MCF 10A (cell line): ENCODE measurements around the gene DUSP9. TPM values are rescaled to one million over a fixed set of nuclear protein-coding genes. Genes with fewer than 3 reads are reported as not detected.
"Not testable (repeated sequence)": the region's sequence is repeated elsewhere in the genome, so short reads cannot be mapped to it uniquely, and the experiment has no call there.

Source experiments
- BruUV-seq: library from RNA; stranded (reverse); fragments of 400-500 nt; replicated peaks from 2 replicates; lab custom pipeline; 2021; lab: Mats Ljungman, UMichigan
- CTCF ChIA-PET: fragments of 300-600 bp; sonication (Branson Sonifier 250); formaldehyde crosslinking; extraction: SDS; loops from one replicate; lab custom pipeline; 2021; ENCODE audit warnings: antibody characterized with exemption, inconsistent platforms; lab: Yijun Ruan, JAX
- POLR2A ChIA-PET: fragments of 300-600, 350-650 bp; sonication (Branson Sonifier 250); formaldehyde crosslinking; extraction: SDS; loops from one replicate; lab custom pipeline; 2020; ENCODE audit warnings: antibody characterized with exemption, inconsistent platforms; lab: Yijun Ruan, JAX
- DNase-seq: peaks from one replicate; pipeline ENCODE4 v3.0.0-alpha.2; 2018; ENCODE audit not compliant: unreplicated experiment
- H3K27ac Mint-ChIP-seq: one replicate; pipeline ENCODE4 v1.8.0; 2022; ENCODE audit warnings: mild to moderate bottlenecking, low read depth, mixed read lengths; ENCODE audit not compliant: unreplicated experiment
- H3K27me3 Mint-ChIP-seq: one replicate; pipeline ENCODE4 v1.8.0; 2022; ENCODE audit warnings: mixed read lengths; ENCODE audit not compliant: insufficient read depth, unreplicated experiment
- H3K36me3 Mint-ChIP-seq: one replicate; pipeline ENCODE4 v1.8.0; 2022; ENCODE audit warnings: mild to moderate bottlenecking, moderate library complexity, mixed read lengths; ENCODE audit not compliant: insufficient read depth, unreplicated experiment
- H3K4me1 Mint-ChIP-seq: one replicate; pipeline ENCODE4 v1.8.0; 2022; ENCODE audit warnings: mixed read lengths; ENCODE audit not compliant: insufficient read depth, unreplicated experiment
- H3K4me3 Mint-ChIP-seq: one replicate; pipeline ENCODE4 v1.8.0; 2022; ENCODE audit warnings: mild to moderate bottlenecking, moderate library complexity, mixed read lengths; ENCODE audit not compliant: unreplicated experiment
- H3K9me3 Mint-ChIP-seq: one replicate; pipeline ENCODE4 v1.8.0; 2022; ENCODE audit warnings: mixed read lengths; ENCODE audit not compliant: unreplicated experiment
- CTCF ChIP-seq: fragments of 200-600 bp; IDR thresholded peaks from one replicate; pipeline ENCODE4 v1.8.0; 2022; ENCODE audit warnings: antibody characterized with exemption, mild to moderate bottlenecking; ENCODE audit not compliant: unreplicated experiment
- intact Hi-C: fragments of 100-400 bp; cut with micrococcal nuclease; formaldehyde crosslinking; loops from 2 replicates; pipeline ENCODE4 v1.14.1; 2022
- total RNA-seq: library from RNA; stranded (reverse); gene quantifications from 2 replicates; pipeline ENCODE4 v1.2.3, GENCODE V29; 2022

DUSP9 gene
- total RNA-seq, 1 experiment from 2014 or later, result not detected

GRCh38 chrX:153689654-153690465 is 42.9 kb downstream of the DUSP9 start:
- Mint-ChIP-seq H3K4me3 (peak overlapping the region; percentile 66), H3K9me3 (no peaks in the 10 kb centered on the region), H3K27ac (peak overlapping the region; percentile 59), H3K27me3 (no peaks in the 10 kb centered on the region), H3K4me1 (no peaks in the 10 kb centered on the region), H3K36me3 (peaks cover 6% of the 10 kb centered on the region)
- ChIA-PET CTCF (no interaction called here), POLR2A (no interaction called here)
- BruUV-seq, result TSS peak; percentile 51
- intact Hi-C loops, result no loop called here
- peak; percentile 57 for DNase-seq
- TF ChIP-seq CTCF, result no peak

DNA sequence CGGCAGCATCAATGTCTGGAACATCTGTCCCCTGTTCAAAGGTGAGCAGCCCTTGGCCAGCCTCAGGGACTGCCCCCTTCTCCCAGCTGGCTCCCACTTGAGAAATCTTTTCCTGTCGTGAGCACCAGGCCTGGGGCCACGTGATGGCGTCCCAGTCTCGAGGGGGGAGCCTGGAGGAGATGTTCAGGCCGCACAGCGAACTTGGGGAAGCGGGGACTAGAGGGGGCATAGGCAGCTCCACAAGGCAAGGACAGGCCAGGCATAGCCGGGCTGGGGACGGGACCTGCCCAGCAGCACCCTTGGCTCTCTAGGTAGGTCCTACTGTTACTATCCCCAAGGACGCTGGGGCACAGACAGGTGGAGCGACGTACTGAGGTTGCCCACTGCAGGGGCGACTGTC is 43.5 kb downstream of the DUSP9 start:
- no TSS peak for BruUV-seq
- Mint-ChIP-seq H3K4me3 (peak overlapping the region; percentile 66), H3K27ac (peak overlapping the region; percentile 59), H3K4me1 (no peaks in the 10 kb centered on the region), H3K36me3 (peaks cover 6% of the 10 kb centered on the region), H3K9me3 (no peaks in the 10 kb centered on the region), H3K27me3 (no peaks in the 10 kb centered on the region)
- DNase-seq, result no peak
- ChIA-PET CTCF (no interaction called here), POLR2A (no interaction called here)
- TF ChIP-seq CTCF, result no peak
- intact Hi-C loops, result no loop called here

- POLR2A ChIA-PET, H3K4me1 Mint-ChIP-seq, CTCF ChIA-PET, intact Hi-C loops, DNase-seq, H3K27ac Mint-ChIP-seq, BruUV-seq, H3K36me3 Mint-ChIP-seq, H3K4me3 Mint-ChIP-seq, H3K27me3 Mint-ChIP-seq, H3K9me3 Mint-ChIP-seq: not testable (repeated sequence)
These were observed 44.2 kb downstream of the DUSP9 start for GRCh38 chrX:153691032-153691827.

GRCh38 chrX:153692003-153692402 is 45.0 kb downstream of the DUSP9 start:
- BruUV-seq, result no TSS peak
- no peak for TF ChIP-seq CTCF
- intact Hi-C loops, result no loop called here
- H3K4me3 Mint-ChIP-seq, result no peak overlapping the region
- no peaks in the 10 kb centered on the region for H3K4me1 Mint-ChIP-seq
- no peaks in the 10 kb centered on the region for H3K27me3 Mint-ChIP-seq
- POLR2A ChIA-PET, result no interaction called here
- H3K36me3 Mint-ChIP-seq, result peaks cover 12% of the 10 kb centered on the region
- no peak overlapping the region for H3K27ac Mint-ChIP-seq
- no peaks in the 10 kb centered on the region for H3K9me3 Mint-ChIP-seq
- DNase-seq, result no peak
- CTCF ChIA-PET, result no interaction called here
